ENCODE results near the gene TMEFF1. TPM values are rescaled to one million over a fixed set of nuclear protein-coding genes. Genes with fewer than 3 reads are reported as not detected.
A peak's percentile ranks its signal among the peaks of the same experiment; 100 is the strongest.

Gene TMEFF1
- total RNA-seq, 1 donor from 2014 or later = 11.5 TPM

- peak in 1 of 2 donors; percentile 23 for DNase-seq (ENCODE audit: low read depth in 2 of 2)
Observed at GRCh38 chr9:100575765-100576386, 102.9 kb downstream of the TMEFF1 start.

DNA sequence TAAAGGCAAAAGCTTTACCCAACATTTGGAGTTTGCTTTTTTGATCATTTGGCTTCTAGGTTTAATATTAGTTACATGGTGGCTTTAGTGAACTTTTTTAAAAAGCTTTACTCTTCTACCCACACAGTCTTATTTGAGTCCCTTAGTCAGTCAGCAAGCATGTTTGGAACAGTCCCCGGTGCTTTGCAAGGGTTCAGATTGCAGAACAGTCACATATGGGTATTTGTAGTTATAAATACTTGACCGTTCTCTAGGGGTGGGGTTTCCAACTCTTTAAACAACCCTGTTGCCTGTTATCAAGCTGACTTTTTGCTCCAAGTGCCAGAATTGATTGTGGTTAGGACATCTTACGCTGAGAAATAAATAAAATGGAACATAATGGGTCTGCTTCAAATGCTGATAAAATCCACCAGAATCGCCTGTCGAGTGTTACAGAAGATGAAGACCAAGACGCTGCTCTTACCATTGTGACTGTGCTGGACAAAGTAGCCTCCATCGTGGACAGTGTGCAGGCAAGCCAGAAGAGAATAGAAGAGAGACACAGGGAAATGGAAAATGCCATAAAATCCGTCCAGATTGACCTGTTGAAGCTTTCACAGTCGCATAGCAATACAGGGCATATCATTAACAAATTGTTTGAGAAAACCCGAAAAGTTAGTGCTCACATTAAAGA, 105.0 kb downstream of the TMEFF1 start, which contains the start of gene CAVIN4:
CAVIN4 (plus strand) TSS at position 304 of the 673 bp plus-strand sequence; CDS start at position 369, 65 bp downstream.
- no peak for DNase-seq (ENCODE audit: low read depth in 2 of 2)

DNA sequence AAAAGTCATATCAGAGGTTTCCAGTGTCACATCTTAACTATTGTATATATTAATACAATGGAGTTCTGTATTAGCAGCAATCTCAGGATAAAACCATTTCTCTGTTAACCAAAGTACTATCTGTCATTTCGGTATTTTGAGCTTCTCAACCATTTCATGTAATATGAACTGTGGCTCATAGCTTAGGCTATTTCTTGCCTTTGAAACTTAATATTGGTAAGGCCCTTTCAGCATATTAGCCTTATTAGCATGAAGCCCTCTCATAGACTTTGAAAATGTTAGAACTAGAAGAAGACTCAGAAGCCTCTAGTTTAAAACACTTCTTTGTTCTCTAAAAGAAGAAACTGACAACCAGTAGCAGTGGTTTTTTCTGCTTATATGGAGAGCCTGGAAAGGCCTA, 105.7 kb downstream of the TMEFF1 start:
- DNase-seq (ENCODE audit: low read depth in 2 of 2) = no peak

GRCh38 chr9:100579665-100580064, 106.7 kb downstream of the TMEFF1 start:
- no peak for DNase-seq (ENCODE audit: low read depth in 2 of 2)

DNA sequence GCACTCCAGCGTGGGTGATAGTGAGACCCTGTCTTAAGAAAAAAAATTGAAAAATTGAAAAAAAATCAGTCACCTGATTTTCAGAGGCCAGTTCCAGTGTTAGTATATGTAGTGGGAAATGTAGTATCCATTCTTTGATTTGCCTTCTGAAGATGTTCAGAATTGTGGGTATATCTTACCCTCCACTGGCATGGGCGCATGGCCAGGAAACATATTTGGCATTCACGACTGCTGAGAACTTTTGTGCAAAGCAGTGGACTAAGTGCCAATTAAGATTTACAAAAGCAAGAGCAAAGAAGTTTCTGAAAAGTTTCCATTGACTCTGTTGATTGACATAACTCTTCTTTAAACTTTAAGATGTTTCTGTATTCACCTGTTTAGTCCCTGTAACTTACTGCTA, 107.3 kb downstream of the TMEFF1 start:
- no peak for DNase-seq (ENCODE audit: low read depth in 2 of 2)

DNA sequence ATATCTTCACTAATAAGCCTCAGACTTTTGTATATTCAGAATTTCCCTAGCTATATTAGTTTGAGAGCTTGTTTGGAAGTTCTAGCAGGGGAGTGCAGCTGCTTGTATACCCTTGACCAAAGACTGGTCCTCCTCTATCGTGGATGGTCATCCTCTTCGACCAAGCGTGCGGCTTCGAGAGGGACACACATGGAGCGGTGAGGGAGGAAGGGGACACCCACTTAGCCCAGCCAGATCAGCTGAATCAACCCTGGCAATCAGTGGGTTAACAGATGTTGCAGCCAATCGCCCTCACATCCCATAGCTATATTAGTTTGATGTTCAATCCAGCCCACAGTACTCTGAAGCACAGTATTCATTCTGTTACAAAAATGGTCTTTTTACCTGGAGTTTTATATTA, 108.1 kb downstream of the TMEFF1 start:
- no peak for DNase-seq (ENCODE audit: low read depth in 2 of 2)

- no peak for DNase-seq (ENCODE audit: low read depth in 2 of 2)
Observed at GRCh38 chr9:100581661-100582060, 108.7 kb downstream of the TMEFF1 start.

GRCh38 chr9:100583014-100583802, 110.3 kb downstream of the TMEFF1 start:
- DNase-seq (ENCODE audit: low read depth in 2 of 2) = no peak

DNA sequence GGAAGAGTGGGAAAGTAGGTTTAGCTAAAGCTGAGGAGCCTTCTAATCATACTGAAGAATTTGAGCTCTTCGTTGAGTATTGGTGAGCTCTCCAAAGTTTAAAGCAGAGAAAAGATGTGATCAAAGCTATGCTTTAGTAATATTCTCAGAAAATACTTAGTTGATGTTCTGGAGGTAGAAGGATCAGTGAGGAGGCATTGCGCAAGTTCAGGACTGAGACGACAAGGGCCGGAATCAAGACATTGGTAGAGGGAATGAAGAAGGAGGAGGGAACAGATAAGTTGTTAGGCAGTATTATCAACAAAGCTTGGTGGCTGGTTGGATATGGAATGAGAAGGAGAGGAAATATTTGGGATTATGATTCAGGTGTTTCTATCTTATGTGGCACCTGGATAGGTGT, 112.0 kb downstream of the TMEFF1 start:
- no peak for DNase-seq (ENCODE audit: low read depth in 2 of 2)

DNA sequence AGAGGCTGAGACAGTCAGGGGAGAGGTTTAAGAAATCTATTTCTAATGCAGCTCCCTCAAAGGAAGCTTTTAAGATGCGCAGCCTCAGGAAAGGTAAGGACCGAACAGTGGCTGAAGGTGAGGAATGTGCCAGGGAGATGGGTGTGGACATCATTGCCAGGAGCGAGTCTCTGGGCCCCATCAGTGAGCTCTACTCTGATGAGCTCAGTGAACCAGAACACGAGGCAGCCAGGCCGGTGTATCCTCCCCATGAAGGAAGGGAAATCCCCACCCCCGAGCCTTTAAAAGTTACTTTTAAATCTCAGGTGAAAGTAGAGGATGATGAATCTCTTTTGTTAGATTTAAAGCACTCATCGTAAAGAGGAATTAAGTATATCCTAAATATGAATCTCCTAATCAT, 113.1 kb downstream of the TMEFF1 start:
- no peak for DNase-seq (ENCODE audit: low read depth in 2 of 2)

- DNase-seq (ENCODE audit: low read depth in 2 of 2) = peak; percentile 81 to 85
Observed at GRCh38 chr9:100587375-100587774, 114.4 kb downstream of the TMEFF1 start.

DNA sequence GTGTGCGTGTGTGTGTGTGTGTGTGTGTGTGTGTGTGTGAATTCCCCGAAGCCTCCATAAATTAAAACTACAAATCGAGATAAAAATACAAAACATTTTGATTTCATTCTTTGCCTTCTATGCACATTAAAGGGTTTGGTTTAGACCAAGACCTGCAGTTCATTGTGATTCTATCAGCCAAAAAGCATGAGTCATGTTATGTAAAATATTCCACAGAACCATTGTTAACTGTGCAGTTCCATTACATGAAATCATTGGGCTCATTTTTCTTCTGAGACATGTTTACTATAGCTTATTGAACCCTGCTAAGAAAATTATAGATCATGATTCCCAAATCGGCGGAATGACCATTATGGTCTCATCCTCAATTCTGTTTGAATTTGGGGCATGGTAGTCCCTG, 116.6 kb downstream of the TMEFF1 start:
- peak; percentile 77 to 83 for DNase-seq (ENCODE audit: low read depth in 2 of 2)

DNA sequence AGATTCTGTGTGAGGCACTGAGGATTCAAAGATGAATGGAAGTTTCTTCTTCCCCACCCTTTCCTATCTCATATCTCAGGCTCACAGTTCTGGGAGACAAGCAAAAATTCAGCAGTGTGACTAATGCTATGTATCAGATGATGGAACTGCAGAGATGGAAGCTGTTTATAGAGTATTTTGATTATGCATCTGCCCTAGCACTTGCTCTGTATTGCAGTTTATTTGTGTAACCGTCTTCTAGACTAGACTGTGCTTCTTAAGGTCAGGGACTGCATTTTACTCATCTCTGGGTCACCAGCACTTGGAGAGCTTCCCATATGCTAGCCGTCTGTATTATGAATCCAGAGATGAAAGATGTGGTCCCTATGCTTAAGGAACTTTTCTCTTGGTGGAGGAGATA, 117.5 kb downstream of the TMEFF1 start:
- peak in 1 of 2 donors; percentile 75 for DNase-seq (ENCODE audit: low read depth in 2 of 2)

GRCh38 chr9:100591139-100591538, 118.2 kb downstream of the TMEFF1 start:
- DNase-seq (ENCODE audit: low read depth in 2 of 2) = no peak

DNA sequence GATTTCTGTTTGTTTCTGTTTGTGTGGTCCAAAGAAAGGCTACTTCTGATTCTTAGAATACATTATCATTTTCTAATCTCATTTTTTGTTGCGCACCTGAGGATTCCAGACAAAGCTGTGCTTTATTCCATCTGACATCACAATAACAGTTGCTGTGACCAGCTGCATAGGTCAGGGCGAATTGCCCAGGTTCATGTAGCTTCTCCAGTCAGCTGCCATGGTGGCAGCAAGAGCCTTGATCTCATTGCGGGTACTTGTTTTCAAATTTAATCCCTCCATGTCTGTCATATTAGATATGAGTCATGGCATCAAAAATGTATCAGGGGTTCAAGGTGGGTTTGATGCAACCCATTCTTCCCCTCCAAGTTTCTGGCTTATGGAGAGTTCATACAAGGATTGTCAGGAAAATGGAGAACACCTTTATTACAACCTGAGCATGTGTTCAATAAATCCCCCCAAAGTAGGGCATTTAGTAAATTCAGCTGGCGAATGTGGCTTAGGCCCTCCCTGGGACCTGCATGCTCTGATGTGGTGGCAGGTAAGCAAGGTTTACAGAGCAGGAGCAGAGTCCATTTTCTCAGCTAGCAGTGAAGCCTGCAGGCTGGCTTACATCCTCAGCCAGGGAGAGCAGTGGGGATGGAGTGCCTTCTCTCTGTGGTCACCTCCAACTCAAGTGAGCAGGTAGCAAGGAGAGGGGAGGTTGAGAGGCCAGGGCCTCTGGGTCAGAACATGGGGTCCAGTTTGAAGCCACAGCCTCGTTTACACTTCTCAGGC, 118.9 kb downstream of the TMEFF1 start:
- no peak for DNase-seq (ENCODE audit: low read depth in 2 of 2)

DNA sequence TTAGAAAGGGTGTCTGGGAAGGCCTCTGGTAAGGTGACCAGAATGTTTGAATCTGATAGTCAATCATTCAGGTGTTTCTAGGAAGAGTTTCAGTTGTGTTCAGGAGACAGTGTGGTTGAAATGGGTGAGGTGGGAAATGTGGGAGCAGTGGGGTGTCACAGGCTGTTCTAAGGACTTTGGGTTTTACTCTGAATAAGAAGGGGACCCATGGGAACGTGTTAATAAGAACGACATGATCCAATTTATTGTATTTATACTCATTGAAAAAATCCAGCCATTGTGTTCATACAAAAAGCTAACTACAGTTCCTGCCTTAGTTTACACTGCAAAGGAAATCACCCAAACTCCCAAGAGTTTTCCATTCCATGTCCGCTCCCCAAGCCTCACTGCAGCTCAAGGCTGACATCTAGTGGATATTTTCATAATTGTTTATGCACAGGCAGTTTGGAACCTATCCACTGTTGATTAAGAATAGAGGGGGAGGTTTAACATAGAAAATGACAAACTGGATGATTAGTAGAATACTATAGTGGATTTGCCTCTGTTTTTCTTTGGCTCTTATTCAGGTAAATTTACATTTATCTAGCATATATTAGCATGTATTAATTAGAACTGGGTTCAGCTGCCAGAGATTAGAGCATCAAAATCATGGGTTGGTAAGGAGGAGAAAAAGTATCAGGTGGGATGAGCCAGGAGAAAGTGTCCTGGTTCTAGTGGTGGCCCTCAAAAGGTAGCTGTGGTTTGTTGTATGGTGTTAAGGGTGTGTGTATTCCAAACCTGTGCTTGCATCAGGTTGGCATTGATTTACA, 122.6 kb downstream of the TMEFF1 start:
- peak; percentile 75 to 83 for DNase-seq (ENCODE audit: low read depth in 2 of 2)

- DNase-seq (ENCODE audit: low read depth in 2 of 2) = no peak
Observed at GRCh38 chr9:100597236-100597635, 124.3 kb downstream of the TMEFF1 start.

- peak; percentile 81 to 84 for DNase-seq (ENCODE audit: low read depth in 2 of 2)
Observed at GRCh38 chr9:100598641-100599145, 125.7 kb downstream of the TMEFF1 start.

DNA sequence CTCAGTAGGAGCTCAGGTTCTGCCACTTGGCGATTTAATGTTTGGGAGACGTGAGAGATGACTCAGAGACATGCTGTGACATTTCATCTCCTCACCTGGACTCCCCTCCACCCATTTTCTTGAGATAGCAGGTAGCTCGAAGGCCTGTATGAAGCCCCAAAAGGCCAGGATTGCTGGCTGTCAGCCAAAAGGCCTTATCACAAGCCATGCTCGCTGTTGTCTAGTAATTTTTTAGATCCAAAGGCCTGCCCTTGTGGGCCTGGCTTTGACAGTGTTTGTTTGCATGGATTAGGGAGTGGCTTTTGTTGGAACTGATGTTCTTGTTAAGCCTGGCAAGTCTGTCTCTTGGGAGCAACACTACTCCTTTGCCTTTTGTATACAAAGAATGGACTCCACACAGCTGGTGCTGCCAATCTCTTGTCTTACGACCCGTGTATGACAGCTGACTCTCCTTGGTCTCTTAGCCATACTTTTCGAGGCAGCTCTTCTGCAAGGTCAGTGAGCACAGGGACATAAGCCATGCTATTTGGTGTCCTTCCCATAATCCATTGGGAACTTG, 127.7 kb downstream of the TMEFF1 start:
- DNase-seq (ENCODE audit: low read depth in 2 of 2) = no peak

DNA sequence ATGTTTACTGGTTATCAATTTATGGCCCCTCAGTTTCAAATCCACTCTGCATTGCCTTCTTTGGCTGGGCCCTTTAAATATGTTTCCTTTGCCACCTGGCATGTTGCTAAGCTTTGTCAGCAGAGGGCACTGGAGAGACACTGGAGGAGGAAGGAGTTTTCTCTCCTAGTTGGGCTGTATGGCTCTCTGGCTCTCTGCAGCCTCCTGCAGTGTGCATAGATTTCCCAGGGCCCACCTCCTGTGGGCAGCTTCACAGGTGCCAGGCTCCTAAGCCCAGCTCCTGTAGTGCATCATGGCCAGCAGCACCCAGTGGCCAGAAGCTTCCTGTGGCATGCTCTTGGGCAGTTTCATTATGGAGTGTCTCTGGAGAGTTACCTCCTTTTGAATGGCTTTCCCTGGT, 128.3 kb downstream of the TMEFF1 start:
- peak; percentile 59 to 68 for DNase-seq (ENCODE audit: low read depth in 2 of 2)
